Skeletal muscle satellite cell (primary cell): ENCODE results near the gene CT55.
"Not testable (repeated sequence)": the region's sequence is repeated elsewhere in the genome, so short reads cannot be mapped to it uniquely, and the experiment has no call there.

ENCODE experiments used
- H3K27me3 ChIP-seq: 2 replicates; pipeline ENCODE4 v1.7.0; 2013; ENCODE audit warnings: low read length; ENCODE audit not compliant: control insufficient read depth, insufficient read depth
- H3K36me3 ChIP-seq: 2 replicates; pipeline ENCODE4 v1.7.0; 2013; ENCODE audit warnings: mild to moderate bottlenecking, control low read depth, low read length; ENCODE audit not compliant: insufficient read depth
- H3K4me1 ChIP-seq: 2 replicates; pipeline ENCODE4 v1.7.0; 2013; ENCODE audit warnings: low read length; ENCODE audit not compliant: control insufficient read depth, insufficient read depth
- H3K4me2 ChIP-seq: 2 replicates; pipeline ENCODE4 v1.7.0; 2013; ENCODE audit warnings: mild to moderate bottlenecking, low read length
- H3K4me3 ChIP-seq: 2 replicates; pipeline ENCODE4 v1.7.0; 2013; ENCODE audit warnings: low read length
- H3K9ac ChIP-seq: 2 replicates; pipeline ENCODE4 v1.7.0; 2013; ENCODE audit warnings: mild to moderate bottlenecking, low read depth, low read length, moderate library complexity
- H3K9me3 ChIP-seq: replicated peaks from 2 replicates; pipeline ENCODE4 v1.7.0; 2013; ENCODE audit warnings: mild to moderate bottlenecking, control low read depth, low read length

Gene CT55

GRCh38 chrX:135168486-135168885 is 2.7 kb downstream of the CT55 start:
- no peaks in the 10 kb centered on the region for H3K36me3 ChIP-seq
- no peaks in the 10 kb centered on the region for H3K4me1 ChIP-seq
- no peak overlapping the region for H3K9ac ChIP-seq
- no peak overlapping the region for H3K4me3 ChIP-seq
- no peaks in the 10 kb centered on the region for H3K9me3 ChIP-seq
- H3K27me3 ChIP-seq, result no peaks in the 10 kb centered on the region
- H3K4me2 ChIP-seq, result no peak overlapping the region

- H3K27me3 ChIP-seq, H3K4me1 ChIP-seq, H3K9me3 ChIP-seq, H3K4me2 ChIP-seq, H3K36me3 ChIP-seq, H3K9ac ChIP-seq, H3K4me3 ChIP-seq: not testable (repeated sequence)
Measured at GRCh38 chrX:135154688-135155087, 16.5 kb downstream of the CT55 start.

GRCh38 chrX:135126145-135126544 is 45.1 kb downstream of the CT55 start:
- not testable (repeated sequence) for H3K4me1 ChIP-seq, H3K9ac ChIP-seq, H3K27me3 ChIP-seq, H3K9me3 ChIP-seq, H3K4me2 ChIP-seq, H3K4me3 ChIP-seq, H3K36me3 ChIP-seq

GRCh38 chrX:135120056-135120576 is 51.1 kb downstream of the CT55 start, which contains the start of gene ETDB:
ETDB (minus strand) TSS chrX:135120526; CDS start chrX:135119261, 1,265 bp downstream.
- H3K9ac ChIP-seq, H3K4me1 ChIP-seq, H3K27me3 ChIP-seq, H3K4me3 ChIP-seq, H3K9me3 ChIP-seq, H3K4me2 ChIP-seq, H3K36me3 ChIP-seq: not testable (repeated sequence)

- H3K4me3 ChIP-seq, H3K36me3 ChIP-seq, H3K4me1 ChIP-seq, H3K9me3 ChIP-seq, H3K27me3 ChIP-seq, H3K4me2 ChIP-seq, H3K9ac ChIP-seq: not testable (repeated sequence)
Measured at GRCh38 chrX:135116064-135116463, 55.1 kb downstream of the CT55 start.

- Histone ChIP-seq H3K4me2 (no peak overlapping the region), H3K9me3 (no peaks in the 10 kb centered on the region), H3K4me1 (no peaks in the 10 kb centered on the region), H3K27me3 (no peaks in the 10 kb centered on the region), H3K36me3 (no peaks in the 10 kb centered on the region), H3K9ac (no peak overlapping the region), H3K4me3 (no peak overlapping the region)
Measured at GRCh38 chrX:135114392-135114791, 56.8 kb downstream of the CT55 start.

- Histone ChIP-seq H3K9me3 (no peaks in the 10 kb centered on the region), H3K9ac (no peak overlapping the region), H3K4me2 (no peak overlapping the region), H3K36me3 (no peaks in the 10 kb centered on the region), H3K27me3 (peaks cover 12% of the 10 kb centered on the region), H3K4me1 (no peaks in the 10 kb centered on the region), H3K4me3 (no peak overlapping the region)
Measured at GRCh38 chrX:135112743-135113142, 58.5 kb downstream of the CT55 start.

- no peaks in the 10 kb centered on the region for H3K36me3 ChIP-seq
- H3K4me2 ChIP-seq, result no peak overlapping the region
- no peak overlapping the region for H3K9ac ChIP-seq
- H3K4me3 ChIP-seq, result no peak overlapping the region
- H3K27me3 ChIP-seq, result peaks cover 12% of the 10 kb centered on the region
- H3K4me1 ChIP-seq, result no peaks in the 10 kb centered on the region
- no peaks in the 10 kb centered on the region for H3K9me3 ChIP-seq
Measured at GRCh38 chrX:135112096-135112729, 59.0 kb downstream of the CT55 start.

- H3K36me3 ChIP-seq, result no peaks in the 10 kb centered on the region
- H3K4me2 ChIP-seq, result no peak overlapping the region
- peaks cover 23% of the 10 kb centered on the region for H3K27me3 ChIP-seq
- no peak overlapping the region for H3K4me3 ChIP-seq
- H3K9ac ChIP-seq, result no peak overlapping the region
- H3K9me3 ChIP-seq, result no peaks in the 10 kb centered on the region
- H3K4me1 ChIP-seq, result no peaks in the 10 kb centered on the region
Measured at GRCh38 chrX:135109554-135109953, 61.6 kb downstream of the CT55 start.
